Measurements from ENCODE around the gene CDADC1. TPM values are rescaled to one million over a fixed set of nuclear protein-coding genes. Genes with fewer than 3 reads are reported as not detected.

Gene CDADC1
- total and polyA plus RNA-seq, 2 of the 13 experiments (the other 11 are each of a cell fraction or from before 2014, with no cell fraction given) = 2.4 to 9.0 TPM

- TF ChIP-seq, protein P1, sequence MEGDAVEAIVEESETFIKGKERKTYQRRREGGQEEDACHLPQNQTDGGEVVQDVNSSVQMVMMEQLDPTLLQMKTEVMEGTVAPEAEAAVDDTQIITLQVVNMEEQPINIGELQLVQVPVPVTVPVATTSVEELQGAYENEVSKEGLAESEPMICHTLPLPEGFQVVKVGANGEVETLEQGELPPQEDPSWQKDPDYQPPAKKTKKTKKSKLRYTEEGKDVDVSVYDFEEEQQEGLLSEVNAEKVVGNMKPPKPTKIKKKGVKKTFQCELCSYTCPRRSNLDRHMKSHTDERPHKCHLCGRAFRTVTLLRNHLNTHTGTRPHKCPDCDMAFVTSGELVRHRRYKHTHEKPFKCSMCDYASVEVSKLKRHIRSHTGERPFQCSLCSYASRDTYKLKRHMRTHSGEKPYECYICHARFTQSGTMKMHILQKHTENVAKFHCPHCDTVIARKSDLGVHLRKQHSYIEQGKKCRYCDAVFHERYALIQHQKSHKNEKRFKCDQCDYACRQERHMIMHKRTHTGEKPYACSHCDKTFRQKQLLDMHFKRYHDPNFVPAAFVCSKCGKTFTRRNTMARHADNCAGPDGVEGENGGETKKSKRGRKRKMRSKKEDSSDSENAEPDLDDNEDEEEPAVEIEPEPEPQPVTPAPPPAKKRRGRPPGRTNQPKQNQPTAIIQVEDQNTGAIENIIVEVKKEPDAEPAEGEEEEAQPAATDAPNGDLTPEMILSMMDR (CRISPR knock-in tag; IDR thresholded peaks at IDR 0.05) = peak; percentile 64
- TF ChIP-seq RBM39 (IDR thresholded peaks at IDR 0.05; ENCODE audit: low read depth, low read length, poor library complexity, severe bottlenecking) (no peak), ZNF468 (CRISPR knock-in tag; IDR thresholded peaks at IDR 0.05) (0 out of 2 replicates have a peak, but pooled peaks have one; percentile 57), YY1 (IDR thresholded peaks at IDR 0.05; ENCODE audit: insufficient read depth, insufficient replicate concordance, low read depth, low read length) (peak; percentile 36), ZHX1 (CRISPR knock-in tag; IDR thresholded peaks at IDR 0.05; ENCODE audit: low read depth) (peak; percentile 87), ZNF576 (CRISPR knock-in tag; IDR thresholded peaks at IDR 0.05) (no peak), ZBTB7B (CRISPR knock-in tag; IDR thresholded peaks at IDR 0.05) (0 out of 2 replicates have a peak, but pooled peaks have one; percentile 35), BRD4 (CRISPR knock-in tag; IDR thresholded peaks at IDR 0.05) (0 out of 2 replicates have a peak, but pooled peaks have one; percentile 19), ZNF121 (CRISPR knock-in tag; IDR thresholded peaks at IDR 0.05) (no peak), PAX8 (CRISPR knock-in tag; IDR thresholded peaks at IDR 0.05; ENCODE audit: borderline replicate concordance) (0 out of 2 replicates have a peak, but pooled peaks have one; percentile 79), ZNF773 (CRISPR knock-in tag; IDR thresholded peaks at IDR 0.05; ENCODE audit: borderline replicate concordance) (peak; percentile 37; the same call in 1 of the 2 replicates), TARDBP (CRISPR knock-in tag; IDR thresholded peaks at IDR 0.05) (no peak)
- TF ChIP-seq, protein P2, sequence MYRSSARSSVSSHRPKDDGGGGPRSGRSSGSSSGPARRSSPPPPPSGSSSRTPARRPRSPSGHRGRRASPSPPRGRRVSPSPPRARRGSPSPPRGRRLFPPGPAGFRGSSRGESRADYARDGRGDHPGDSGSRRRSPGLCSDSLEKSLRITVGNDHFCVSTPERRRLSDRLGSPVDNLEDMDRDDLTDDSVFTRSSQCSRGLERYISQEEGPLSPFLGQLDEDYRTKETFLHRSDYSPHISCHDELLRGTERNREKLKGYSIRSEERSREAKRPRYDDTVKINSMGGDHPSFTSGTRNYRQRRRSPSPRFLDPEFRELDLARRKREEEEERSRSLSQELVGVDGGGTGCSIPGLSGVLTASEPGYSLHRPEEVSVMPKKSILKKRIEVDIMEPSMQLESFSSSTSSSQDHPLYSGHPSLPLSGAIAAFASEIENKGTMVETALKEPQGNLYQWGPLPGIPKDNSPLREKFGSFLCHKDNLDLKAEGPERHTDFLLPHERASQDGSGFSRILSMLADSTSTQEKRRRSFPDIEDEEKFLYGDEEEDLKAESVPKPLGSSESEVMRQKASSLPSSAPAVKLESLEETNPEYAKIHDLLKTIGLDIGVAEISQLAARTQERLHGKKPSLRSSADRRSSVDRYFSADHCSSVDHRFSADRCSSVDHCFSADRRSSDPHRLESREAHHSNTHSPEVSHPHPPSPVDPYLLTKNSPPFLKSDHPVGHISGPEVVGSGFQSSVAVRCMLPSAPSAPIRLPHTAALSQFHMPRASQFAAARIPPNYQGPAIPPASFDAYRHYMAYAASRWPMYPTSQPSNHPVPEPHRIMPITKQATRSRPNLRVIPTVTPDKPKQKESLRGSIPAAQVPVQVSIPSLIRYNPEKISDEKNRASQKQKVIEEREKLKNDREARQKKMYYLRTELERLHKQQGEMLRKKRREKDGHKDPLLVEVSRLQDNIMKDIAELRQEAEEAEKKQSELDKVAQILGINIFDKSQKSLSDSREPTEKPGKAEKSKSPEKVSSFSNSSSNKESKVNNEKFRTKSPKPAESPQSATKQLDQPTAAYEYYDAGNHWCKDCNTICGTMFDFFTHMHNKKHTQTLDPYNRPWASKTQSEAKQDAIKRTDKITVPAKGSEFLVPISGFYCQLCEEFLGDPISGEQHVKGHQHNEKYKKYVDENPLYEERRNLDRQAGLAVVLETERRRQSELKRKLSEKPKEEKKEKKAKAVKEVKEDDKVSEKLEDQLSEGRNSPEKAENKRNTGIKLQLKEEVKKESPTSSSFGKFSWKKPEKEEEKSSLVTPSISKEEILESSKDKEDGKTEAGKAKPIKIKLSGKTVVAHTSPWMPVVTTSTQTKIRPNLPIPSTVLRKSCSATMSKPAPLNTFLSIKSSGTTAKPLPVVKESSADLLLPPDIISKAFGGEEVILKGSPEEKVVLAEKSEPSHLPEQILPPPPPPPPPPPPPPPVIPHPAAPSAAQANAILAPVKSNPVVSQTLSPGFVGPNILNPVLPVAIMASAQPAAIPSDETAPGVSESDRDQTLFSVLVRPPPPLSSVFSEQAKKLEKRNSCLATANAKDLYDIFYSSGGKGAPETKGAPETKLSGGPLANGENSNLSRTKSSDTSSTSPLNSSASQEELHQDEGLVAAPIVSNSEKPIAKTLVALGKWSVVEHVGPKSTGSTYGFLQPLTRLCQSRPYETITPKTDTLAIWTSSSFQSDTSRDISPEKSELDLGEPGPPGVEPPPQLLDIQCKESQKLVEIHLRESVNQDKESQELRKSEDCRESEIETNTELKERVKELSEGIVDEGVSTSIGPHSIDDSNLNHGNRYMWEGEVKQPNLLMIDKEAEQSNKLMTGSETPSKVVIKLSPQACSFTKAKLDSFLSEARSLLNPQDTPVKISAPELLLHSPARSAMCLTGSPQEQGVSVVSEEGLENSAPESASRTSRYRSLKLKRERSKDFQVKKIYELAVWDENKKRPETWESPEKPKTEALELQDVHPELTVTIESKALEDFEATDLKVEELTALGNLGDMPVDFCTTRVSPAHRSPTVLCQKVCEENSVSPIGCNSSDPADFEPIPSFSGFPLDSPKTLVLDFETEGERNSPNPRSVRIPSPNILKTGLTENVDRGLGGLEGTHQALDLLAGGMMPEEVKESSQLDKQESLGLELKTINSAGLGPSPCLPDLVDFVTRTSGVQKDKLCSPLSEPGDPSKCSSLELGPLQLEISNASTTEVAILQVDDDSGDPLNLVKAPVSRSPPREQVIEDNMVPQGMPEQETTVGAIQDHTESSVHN (CRISPR knock-in tag; IDR thresholded peaks at IDR 0.05) = 0 out of 2 replicates have a peak, but pooled peaks have one; percentile 48
These were observed 27.5 kb upstream of the CDADC1 start, which contains the start of gene MLNR (continued) for GRCh38 chr13:49220036-49220855.

All from HepG2 (cell line).